CD4-positive, alpha-beta T cell treated with Interleukin-10 for 1 hour (primary cell): ENCODE results near the gene LRRC37A.
"Not testable (repeated sequence)": the region's sequence is repeated elsewhere in the genome, so short reads cannot be mapped to it uniquely, and the experiment has no call there.

ENCODE experiments used
- DNase-seq: peaks from one replicate; pipeline ENCODE4 v3.0.0-alpha.2; 2020

The LRRC37A gene

DNA sequence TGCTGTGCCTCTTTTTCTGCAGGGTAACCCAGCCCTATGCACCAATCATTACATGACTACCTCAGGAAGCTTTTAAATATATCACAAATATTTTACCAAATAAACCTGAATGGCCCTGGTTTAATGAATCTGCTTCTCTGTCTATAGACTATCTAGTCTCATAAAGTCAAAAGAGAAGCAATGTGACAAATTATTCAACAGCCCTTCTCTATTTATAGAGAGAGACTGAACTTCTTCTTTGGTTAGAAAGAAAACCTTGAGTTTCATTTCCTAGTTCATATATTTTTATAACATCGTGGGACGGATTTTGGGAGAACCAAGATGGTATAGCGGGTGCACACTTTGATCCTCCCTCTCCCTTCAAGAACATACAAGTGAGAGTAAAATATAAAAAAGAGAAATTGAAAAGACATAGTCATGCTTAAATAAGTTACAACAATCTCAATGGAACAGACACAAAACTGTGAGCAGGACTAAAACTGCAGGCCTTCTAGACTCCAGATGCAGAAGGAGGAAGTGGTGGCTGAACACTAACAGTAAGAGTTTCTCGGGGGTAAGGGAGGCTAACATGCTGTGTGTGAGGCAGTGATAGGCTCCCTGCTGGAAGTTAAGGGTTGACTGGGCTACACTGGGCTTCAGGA, 3.9 kb upstream of the LRRC37A start:
- not testable (repeated sequence) for DNase-seq

GRCh38 chr17:46291618-46292017, 3.3 kb upstream of the LRRC37A start:
- not testable (repeated sequence) for DNase-seq

- not testable (repeated sequence) for DNase-seq
Measured at GRCh38 chr17:46341220-46341619, 46.3 kb downstream of the LRRC37A start.

GRCh38 chr17:46342131-46342530, 47.2 kb downstream of the LRRC37A start:
- DNase-seq, result not testable (repeated sequence)

- not testable (repeated sequence) for DNase-seq
Measured at GRCh38 chr17:46348345-46348744, 53.4 kb downstream of the LRRC37A start.

DNA sequence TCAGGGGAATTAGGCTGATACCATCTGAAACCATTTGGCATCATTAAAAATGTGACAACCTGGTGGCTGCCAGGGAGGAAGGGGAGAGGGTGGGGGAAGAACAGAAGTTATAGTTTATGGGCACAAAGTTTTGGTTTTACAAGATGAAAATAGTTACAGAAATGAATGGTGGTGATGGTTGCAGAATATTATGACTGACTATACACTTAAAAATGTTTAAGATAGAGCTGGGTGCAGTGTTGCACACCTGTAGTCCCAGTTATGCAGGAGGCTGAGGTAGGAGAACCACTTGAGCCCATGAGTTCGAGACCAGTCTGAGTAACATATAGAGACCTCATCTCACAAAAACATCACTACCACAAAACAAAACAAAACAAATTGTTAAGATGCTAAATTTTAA, 54.1 kb downstream of the LRRC37A start:
- DNase-seq, result not testable (repeated sequence)

DNA sequence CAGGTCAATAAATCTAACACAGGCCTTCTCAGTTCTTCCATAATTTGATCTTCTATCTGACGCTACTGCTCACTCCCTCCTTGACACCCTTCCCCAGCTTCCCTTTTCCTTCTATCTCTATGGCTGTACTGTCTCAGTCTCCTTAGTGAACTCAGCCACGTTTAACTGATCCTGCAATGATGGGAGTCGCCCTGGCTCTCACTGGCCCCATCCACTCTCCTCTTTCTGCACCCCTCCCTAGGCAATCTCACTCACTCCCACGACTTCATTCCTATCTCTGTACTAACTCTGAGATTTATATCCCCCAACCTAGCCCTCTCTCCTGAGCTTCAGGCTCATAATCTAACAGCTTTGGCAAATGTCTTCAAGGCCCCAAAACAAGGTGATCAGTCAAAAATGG, 58.9 kb downstream of the LRRC37A start:
- DNase-seq, result not testable (repeated sequence)

DNA sequence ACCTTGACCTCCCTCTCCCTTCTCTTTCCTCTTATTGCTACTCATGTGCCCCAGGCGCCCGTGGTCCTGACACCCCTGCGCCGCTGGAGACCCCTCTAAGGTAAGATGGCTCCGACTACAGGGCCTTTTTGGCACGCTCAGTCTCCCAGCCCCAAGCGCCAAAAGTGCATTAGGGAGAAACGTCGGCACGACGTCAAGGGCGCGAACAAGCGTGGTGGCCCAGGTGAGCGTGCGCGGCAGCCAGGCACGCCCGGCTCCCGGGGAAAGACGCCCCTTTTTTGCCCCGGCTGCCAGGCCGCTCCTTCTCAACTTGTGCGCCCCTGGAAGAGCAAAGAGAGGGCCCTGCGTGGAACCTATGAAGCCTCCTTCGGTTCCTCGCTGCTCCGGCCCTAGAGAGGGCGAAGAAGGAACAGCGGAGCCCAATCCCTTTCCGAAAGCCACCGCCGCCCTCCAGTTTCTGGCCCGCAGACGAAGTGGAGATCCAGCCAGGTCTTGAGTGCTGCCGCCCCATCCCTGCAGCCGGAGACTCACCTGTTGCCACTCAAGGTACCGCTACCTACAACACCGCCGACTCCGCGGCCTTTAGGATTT, 66.3 kb downstream of the LRRC37A start:
- not testable (repeated sequence) for DNase-seq

DNA sequence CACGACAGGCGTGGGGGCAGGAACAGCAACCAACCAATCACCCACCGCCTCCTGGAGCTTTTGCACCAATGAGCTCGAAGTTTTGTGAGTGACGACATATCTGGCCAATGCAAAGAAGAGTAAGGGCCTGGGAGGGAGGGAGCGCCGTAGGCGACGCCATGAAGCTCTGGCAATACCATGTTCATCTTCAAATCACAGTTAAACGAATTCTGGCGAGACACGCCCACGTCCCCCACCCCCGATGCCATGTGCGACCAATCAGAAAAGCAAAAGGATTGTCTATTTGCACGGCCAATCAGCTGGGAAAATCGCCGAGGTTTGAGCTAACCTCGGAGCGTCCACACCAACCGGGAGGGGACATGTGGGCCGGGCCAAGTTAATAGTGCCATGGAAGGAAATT, 66.8 kb downstream of the LRRC37A start, which contains the start of gene ARL17B:
Gene ARL17B (minus strand): TSS at position 12 of the 400 bp plus-strand sequence. CDS start 3,369 bp downstream, outside the sequence.
- DNase-seq, result peak; percentile 99

GRCh38 chr17:46367520-46367919, 72.6 kb downstream of the LRRC37A start:
- not testable (repeated sequence) for DNase-seq

DNA sequence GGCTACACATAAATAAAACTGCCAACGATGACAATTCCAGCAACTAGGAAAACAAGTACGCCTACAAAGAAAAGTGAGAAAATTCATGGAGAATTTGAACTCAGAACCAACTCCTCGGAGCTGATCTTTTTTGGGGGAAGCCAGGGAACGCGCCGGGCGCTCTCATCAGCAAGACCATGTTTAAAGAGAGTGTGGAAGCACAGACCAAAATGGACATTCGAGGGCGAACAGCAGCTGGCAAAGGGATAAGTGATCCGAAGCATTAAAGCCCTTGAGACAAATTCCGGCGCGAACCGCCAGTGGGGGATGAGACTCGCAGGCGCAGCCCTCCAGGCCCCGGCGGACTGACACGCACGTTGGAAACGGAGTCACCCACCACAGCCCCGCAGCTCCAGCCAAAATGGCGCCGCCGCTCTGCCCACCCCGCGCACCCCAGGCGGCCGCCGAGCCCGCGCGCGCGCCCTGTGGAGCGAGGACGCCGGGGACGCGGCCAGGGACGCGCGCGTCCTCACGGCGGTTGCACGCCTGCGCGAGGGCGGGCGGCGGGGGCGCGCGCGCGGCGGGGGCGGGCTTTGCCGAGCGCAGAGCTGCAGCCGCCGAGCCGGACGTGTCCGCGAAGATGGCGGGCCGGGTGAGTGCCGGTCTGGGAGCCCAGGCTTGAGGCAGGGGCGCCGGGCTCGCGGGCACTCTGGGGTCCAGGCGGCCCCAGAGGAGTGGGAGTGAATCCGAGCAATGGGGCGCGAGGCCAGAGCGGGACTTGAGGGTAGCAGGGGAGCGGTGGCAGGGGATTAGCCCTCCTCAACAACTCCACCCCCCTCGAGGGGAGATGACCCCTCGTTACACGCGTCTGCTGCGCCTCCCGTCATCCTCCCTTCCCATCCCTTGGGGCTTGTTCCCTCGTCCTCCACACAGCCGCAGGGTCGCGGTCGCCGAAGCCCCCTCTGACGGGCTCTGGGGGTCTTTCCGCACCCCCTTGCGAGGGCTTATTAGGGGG, 77.6 kb downstream of the LRRC37A start:
- not testable (repeated sequence) for DNase-seq

DNA sequence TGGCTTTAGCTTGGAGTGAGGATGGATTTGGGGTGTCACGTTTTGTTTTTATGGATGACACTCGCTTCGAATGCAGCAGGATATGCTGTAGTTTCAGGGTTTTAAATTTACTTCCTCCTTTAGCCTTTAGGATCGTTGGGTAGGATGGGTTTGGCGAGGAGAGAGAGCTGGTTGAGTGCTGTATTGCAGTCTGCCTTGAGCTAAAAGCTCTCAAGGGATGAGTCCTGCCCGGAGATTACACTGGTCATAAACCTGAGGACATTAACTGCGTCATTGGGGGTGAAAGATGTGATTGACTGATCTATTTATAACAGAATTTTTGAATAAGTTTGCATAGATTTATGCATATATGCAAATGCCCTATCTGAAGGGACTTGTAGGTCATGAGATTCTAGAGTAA, 78.5 kb downstream of the LRRC37A start:
- DNase-seq, result not testable (repeated sequence)

DNA sequence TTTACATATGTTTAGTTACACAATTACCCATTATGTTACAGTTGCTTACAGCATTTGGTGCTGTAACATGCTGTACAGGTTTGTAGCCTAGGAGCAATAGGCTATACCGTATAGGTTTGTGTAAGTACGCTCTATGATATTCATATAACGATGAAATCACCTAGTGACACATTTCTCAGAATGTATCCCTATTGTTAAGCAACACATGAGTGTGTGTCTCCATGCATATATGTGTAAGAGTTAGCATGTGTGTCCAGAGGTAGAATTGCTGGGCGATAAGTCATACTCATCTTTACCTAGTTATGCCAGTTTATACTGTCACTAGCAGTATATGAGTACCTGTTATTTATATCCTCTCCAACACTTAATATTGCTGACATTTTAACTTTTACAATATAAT, 88.2 kb downstream of the LRRC37A start:
- not testable (repeated sequence) for DNase-seq

DNA sequence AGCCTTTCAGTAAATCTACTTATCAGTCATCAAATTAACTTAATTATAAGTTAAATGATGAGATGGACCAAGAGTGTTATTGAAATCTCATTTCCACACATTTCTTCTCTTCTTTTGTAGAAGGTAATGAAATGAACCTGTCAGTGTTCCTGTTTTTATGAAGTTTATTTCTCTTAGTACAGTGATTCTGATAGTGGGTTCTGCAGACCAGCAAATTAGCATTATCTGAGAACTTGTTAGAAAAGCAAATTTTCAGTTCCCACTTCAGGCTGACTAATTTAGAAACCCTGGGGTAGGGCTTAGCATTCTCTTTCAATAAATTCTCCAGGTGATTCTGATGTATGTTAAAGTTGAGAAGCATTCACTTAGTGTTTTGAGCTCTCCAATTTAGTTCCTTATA, 90.6 kb downstream of the LRRC37A start:
- not testable (repeated sequence) for DNase-seq
